Endothelial cell of umbilical vein (primary cell): ENCODE results near the gene CDH22. TPM values are rescaled to one million over a fixed set of nuclear protein-coding genes. Genes with fewer than 3 reads are reported as not detected.

Experiments
- BruUV-seq: library from RNA; stranded (reverse); fragments of 400-500 nt; replicated peaks from 2 replicates; lab custom pipeline; 2021; lab: Mats Ljungman, UMichigan
- CTCF ChIA-PET: fragments of 300-600, 350-600 bp; sonication (Branson Sonifier 250); formaldehyde crosslinking; loops from one replicate; lab custom pipeline; 2021; ENCODE audit warnings: antibody characterized with exemption, inconsistent platforms; lab: Charles Lee
- POLR2A ChIA-PET: fragments of 300-600, 350-600 bp; sonication (Branson Sonifier 250); formaldehyde crosslinking; loops from one replicate; lab custom pipeline; 2021; ENCODE audit warnings: antibody characterized with exemption, inconsistent platforms; lab: Charles Lee
- DNase-seq: peaks from one replicate; pipeline ENCODE4 v3.0.0-alpha.2; 2011; ENCODE audit warnings: low read depth, low spot score
- FAIRE-seq: peaks from 2 replicates; lab custom pipeline; 2011; peaks lifted over from hg19 to GRCh38; lab: Jason Lieb, UNC
- H2AFZ ChIP-seq: 2 replicates; pipeline ENCODE4 v1.6.0; 2012; ENCODE audit warnings: low read depth, low read length, control low read depth, inconsistent platforms
- H3K27ac ChIP-seq: 2 replicates; pipeline ENCODE4 v1.5.1; 2011; ENCODE audit warnings: low read depth, mild to moderate bottlenecking, control low read depth, low read length, moderate library complexity; ENCODE audit not compliant: insufficient read depth
- H3K27me3 ChIP-seq, 2 experiments: 2 replicates each; pipeline versions ENCODE4 v1.6.0 to v1.6.1; 2011; ENCODE audit warnings: low read length in 2 of 2, mixed read lengths in 1 of 2; ENCODE audit not compliant: control insufficient read depth in 2 of 2, insufficient read depth in 2 of 2
- H3K36me3 ChIP-seq, 2 experiments: 2 replicates in 1 of 2; 3 replicates in 1 of 2; pipeline ENCODE4 v1.5.1; 2011; ENCODE audit warnings: low read length in 2 of 2, mild to moderate bottlenecking in 1 of 2, moderate library complexity in 1 of 2; ENCODE audit not compliant: control insufficient read depth in 2 of 2, insufficient read depth in 2 of 2; ENCODE audit errors: extremely low read depth in 1 of 2
- H3K4me1 ChIP-seq: 3 replicates; pipeline ENCODE4 v1.5.1; 2011; ENCODE audit warnings: mild to moderate bottlenecking, low read length; ENCODE audit not compliant: control insufficient read depth, insufficient read depth; ENCODE audit errors: extremely low read depth
- H3K4me2 ChIP-seq: 2 replicates; pipeline ENCODE4 v1.6.1; 2011; ENCODE audit warnings: low read length, control low read depth, mixed read lengths; ENCODE audit not compliant: insufficient read depth
- H3K4me3 ChIP-seq, 3 experiments: fragments of 200-600 bp in 1 of 3; sonication (generic), shearing (Covaris generic) in 1 of 3; replicated peaks in 1 of 3; 2 replicates each; pipeline ENCODE4 v1.5.1; 2011 to 2016; ENCODE audit warnings: control low read depth in 3 of 3, low read length in 3 of 3, mild to moderate bottlenecking in 2 of 3, inconsistent platforms in 1 of 3, low read depth in 1 of 3, moderate library complexity in 1 of 3; ENCODE audit not compliant: insufficient read depth in 1 of 3
- H3K79me2 ChIP-seq: 2 replicates; pipeline ENCODE4 v1.6.0; 2012; ENCODE audit warnings: low read length, inconsistent platforms; ENCODE audit not compliant: control insufficient read depth, insufficient read depth
- H3K9ac ChIP-seq: replicated peaks from 2 replicates; pipeline ENCODE3; 2011; ENCODE audit warnings: low read length, control low read depth; ENCODE audit not compliant: insufficient read depth; ENCODE audit errors: extremely low read depth
- H3K9me1 ChIP-seq: replicated peaks from 3 replicates; pipeline ENCODE4 v1.6.0; 2011; ENCODE audit warnings: mild to moderate bottlenecking, low read length; ENCODE audit not compliant: control insufficient read depth, insufficient read depth; ENCODE audit errors: extremely low read depth
- H3K9me3 ChIP-seq: replicated peaks from 2 replicates; pipeline ENCODE4 v1.5.1; 2012; ENCODE audit warnings: low read length, inconsistent platforms; ENCODE audit not compliant: control insufficient read depth, insufficient read depth
- H4K20me1 ChIP-seq: replicated peaks from 2 replicates; pipeline ENCODE3; 2011; ENCODE audit warnings: mild to moderate bottlenecking, low read length; ENCODE audit not compliant: control insufficient read depth, insufficient read depth; ENCODE audit errors: extremely low read depth
- CTCF ChIP-seq, 2 donors: IDR thresholded peaks; 1 replicate in 1 of 2; 2 replicates in 1 of 2; pipeline ENCODE4 v1.5.1; 2011; ENCODE audit warnings: low read length in 2 of 2, mild to moderate bottlenecking in 2 of 2, moderate library complexity in 2 of 2, control low read depth in 1 of 2, inconsistent platforms in 1 of 2, low read depth in 1 of 2; ENCODE audit not compliant: insufficient read depth in 1 of 2; ENCODE audit errors: extremely low read depth in 1 of 2
- EZH2 ChIP-seq: IDR thresholded peaks from 2 replicates; pipeline ENCODE4 v1.6.1; 2012; ENCODE audit warnings: borderline replicate concordance, low read depth, mild to moderate bottlenecking, moderate library complexity, low read length, inconsistent platforms; ENCODE audit not compliant: severe bottlenecking
- GATA2 ChIP-seq: IDR thresholded peaks from 2 replicates; pipeline ENCODE4 v1.7.0; 2011; ENCODE audit warnings: low read depth, mild to moderate bottlenecking, moderate library complexity, mixed read lengths, low read length; ENCODE audit not compliant: insufficient read length, insufficient read depth
- JUN ChIP-seq: IDR thresholded peaks from 2 replicates; pipeline ENCODE4 v1.6.1; 2011; ENCODE audit warnings: borderline replicate concordance, low read depth; ENCODE audit not compliant: insufficient read length, insufficient read depth
- MAX ChIP-seq: IDR thresholded peaks from 2 replicates; pipeline ENCODE4 v1.6.1; 2011; ENCODE audit not compliant: insufficient read depth, insufficient read length
- dilution Hi-C: fragments of 300-500 bp; cut with MboI; formaldehyde crosslinking; loops from one replicate; pipeline ENCODE4 v1.15.0; 2019; ENCODE audit warnings: low sequenced_read_pairs; ENCODE audit not compliant: extremely low pct_ligation_motif_present
- intact Hi-C: fragments of 100-400 bp; cut with micrococcal nuclease; formaldehyde crosslinking; loops from one replicate; pipeline ENCODE4 v1.10.0; 2022
- polyA plus RNA-seq, 4 experiments: library from polyadenylated mRNA; depleted of rRNA in 3 of 4; stranded (reverse) in 3 of 4; unstranded in 1 of 4; fragments of >200 nt; gene quantifications; 2 replicates each; pipeline versions ENCODE4 v1.2.1 to v1.2.3, GENCODE V29; 2011 to 2012; ENCODE audit warnings: missing spikeins in 1 of 4
- total RNA-seq: library from RNA; stranded (reverse); gene quantifications from 2 replicates; pipeline ENCODE4 v1.2.3, GENCODE V29; 2021

Gene CDH22
- total and polyA plus RNA-seq, 2 donors (not counting 3 experiments of a cell fraction or from before 2014, with no cell fraction given): not detected

GRCh38 chr20:46252352-46253091 is 55.8 kb downstream of the CDH22 start:
- no peaks in the 10 kb centered on the region for H3K9me3 ChIP-seq
- H3K36me3 ChIP-seq: no peaks in the 10 kb centered on the region
- DNase-seq (no peak), FAIRE-seq (no peak)
- intact Hi-C loops (no loop called here), dilution Hi-C loops (no loop called here)
- no peak overlapping the region for H2AFZ ChIP-seq
- no peak overlapping the region for H3K4me2 ChIP-seq
- ChIA-PET CTCF (no interaction called here), POLR2A (no interaction called here)
- H3K27me3 ChIP-seq: peaks cover 12 to 15% of the 10 kb centered on the region in 2 experiments
- H3K79me2 ChIP-seq: no peaks in the 10 kb centered on the region
- TF ChIP-seq JUN (no peak), GATA2 (no peak), MAX (no peak)
- no peak overlapping the region for H3K4me3 ChIP-seq
- BruUV-seq: no TSS peak
- peaks cover 5% of the 10 kb centered on the region for H3K4me1 ChIP-seq
- no peak overlapping the region for H3K9ac ChIP-seq
- no peak overlapping the region for H3K27ac ChIP-seq
- H4K20me1 ChIP-seq: no peaks in the 10 kb centered on the region
- H3K9me1 ChIP-seq: no peaks in the 10 kb centered on the region

GRCh38 chr20:46251211-46251673 is 57.1 kb downstream of the CDH22 start:
- no peaks in the 10 kb centered on the region for H3K9me1 ChIP-seq
- POLR2A ChIA-PET: no interaction called here
- CTCF ChIA-PET: no interaction called here
- FAIRE-seq (no peak), DNase-seq (no peak)
- H2AFZ ChIP-seq: no peak overlapping the region
- H3K79me2 ChIP-seq: no peaks in the 10 kb centered on the region
- H3K4me3 ChIP-seq: no peak overlapping the region
- peaks cover 12 to 13% of the 10 kb centered on the region in 2 experiments for H3K27me3 ChIP-seq
- dilution Hi-C loops (no loop called here), intact Hi-C loops (no loop called here)
- no peaks in the 10 kb centered on the region for H3K36me3 ChIP-seq
- no peak overlapping the region for H3K27ac ChIP-seq
- H3K4me1 ChIP-seq: peaks cover 5% of the 10 kb centered on the region
- H4K20me1 ChIP-seq: no peaks in the 10 kb centered on the region
- no peak overlapping the region for H3K4me2 ChIP-seq
- no peak for TF ChIP-seq CTCF (IDR thresholded peaks at IDR 0.05; ENCODE audit: extremely low read depth in 1 of 2, insufficient read depth in 1 of 2, low read depth in 1 of 2, low read length in 2 of 2)
- peak; percentile 63 for TF ChIP-seq EZH2
- no TSS peak for BruUV-seq
- no peaks in the 10 kb centered on the region for H3K9me3 ChIP-seq
- H3K9ac ChIP-seq: no peak overlapping the region
